ENCODE data around the gene NDUFAF8.

Gene NDUFAF8

GRCh38 chr17:81238815-81239713, at the start of gene NDUFAF8, which contains the start of gene TEPSIN:
Gene NDUFAF8 (plus strand): TSS chr17:81239318. CDS start chr17:81239364, 46 bp downstream.
Gene TEPSIN (minus strand): TSS chr17:81239055. CDS start chr17:81239033, 22 bp downstream.
- peak; percentile 97 for DNase-seq

DNA sequence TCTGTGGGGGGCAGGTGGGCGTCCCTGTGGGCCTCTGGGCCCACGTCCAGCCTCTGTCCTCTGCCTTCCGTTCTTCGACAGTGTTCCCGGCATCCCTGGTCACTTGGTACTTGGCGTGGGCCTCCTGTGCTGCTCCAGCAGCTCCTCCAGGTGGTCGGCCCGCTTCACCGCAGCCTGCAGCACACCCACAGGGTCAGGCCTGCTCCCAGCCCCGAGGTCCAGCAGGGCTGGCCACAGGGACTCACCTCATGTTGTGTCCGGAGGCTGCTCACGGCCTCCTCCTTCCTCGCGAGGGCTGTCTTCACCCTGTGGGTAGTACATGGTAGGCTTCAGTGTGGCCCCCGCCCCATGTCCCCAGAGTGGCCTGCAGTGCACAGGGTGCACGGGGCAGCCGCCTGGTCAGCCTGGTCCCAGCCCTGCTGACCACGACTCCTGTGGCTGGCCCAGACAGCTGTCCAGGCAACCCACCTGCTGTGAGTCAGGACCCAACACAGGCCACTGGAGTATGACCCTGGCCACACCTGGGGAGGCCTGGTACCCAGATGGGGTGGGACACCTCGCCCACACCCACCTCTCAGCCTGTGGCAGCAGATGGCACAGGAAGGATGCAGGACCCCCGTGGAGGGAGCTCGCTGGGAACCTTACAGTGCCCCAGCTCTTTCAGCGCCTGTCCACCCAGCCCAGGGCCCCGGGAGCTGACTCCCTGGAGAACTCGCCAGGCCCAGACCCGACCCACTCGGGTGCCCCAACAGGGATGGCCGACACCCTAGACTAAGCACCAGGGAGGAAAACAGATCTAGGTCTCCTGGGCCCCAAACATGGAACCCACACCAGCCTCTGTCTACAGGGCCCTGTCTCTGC, 49.2 kb upstream of the NDUFAF8 start:
- DNase-seq = no peak

DNA sequence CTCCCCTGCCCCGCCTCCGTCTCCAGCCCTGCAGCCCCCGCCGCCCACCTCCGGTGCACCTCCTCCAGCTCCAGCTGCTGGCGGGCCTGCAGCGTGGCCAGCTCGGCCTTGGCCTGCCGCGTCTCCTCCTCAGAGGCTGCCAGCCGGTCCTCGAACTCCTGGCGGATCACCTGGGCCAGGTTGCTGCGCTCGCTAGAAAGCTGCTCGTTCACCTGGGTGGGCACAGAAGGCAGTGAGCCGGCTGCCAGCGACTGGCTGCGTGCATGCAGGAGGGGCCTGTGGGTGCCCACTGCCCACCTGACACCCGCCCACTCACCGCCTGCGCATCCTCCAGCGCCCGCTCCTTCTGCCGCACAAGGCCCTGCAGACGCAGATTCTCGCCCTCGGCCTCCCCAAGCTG, 48.5 kb upstream of the NDUFAF8 start:
- no peak for DNase-seq

- no peak for DNase-seq
These were observed 48.0 kb upstream of the NDUFAF8 start for GRCh38 chr17:81191116-81191515.

- DNase-seq = no peak
These were observed 47.5 kb upstream of the NDUFAF8 start for GRCh38 chr17:81191646-81192045.

- DNase-seq = no peak
These were observed 46.6 kb upstream of the NDUFAF8 start for GRCh38 chr17:81192386-81193050.

- no peak for DNase-seq
These were observed 46.1 kb upstream of the NDUFAF8 start for GRCh38 chr17:81193051-81193410.

DNA sequence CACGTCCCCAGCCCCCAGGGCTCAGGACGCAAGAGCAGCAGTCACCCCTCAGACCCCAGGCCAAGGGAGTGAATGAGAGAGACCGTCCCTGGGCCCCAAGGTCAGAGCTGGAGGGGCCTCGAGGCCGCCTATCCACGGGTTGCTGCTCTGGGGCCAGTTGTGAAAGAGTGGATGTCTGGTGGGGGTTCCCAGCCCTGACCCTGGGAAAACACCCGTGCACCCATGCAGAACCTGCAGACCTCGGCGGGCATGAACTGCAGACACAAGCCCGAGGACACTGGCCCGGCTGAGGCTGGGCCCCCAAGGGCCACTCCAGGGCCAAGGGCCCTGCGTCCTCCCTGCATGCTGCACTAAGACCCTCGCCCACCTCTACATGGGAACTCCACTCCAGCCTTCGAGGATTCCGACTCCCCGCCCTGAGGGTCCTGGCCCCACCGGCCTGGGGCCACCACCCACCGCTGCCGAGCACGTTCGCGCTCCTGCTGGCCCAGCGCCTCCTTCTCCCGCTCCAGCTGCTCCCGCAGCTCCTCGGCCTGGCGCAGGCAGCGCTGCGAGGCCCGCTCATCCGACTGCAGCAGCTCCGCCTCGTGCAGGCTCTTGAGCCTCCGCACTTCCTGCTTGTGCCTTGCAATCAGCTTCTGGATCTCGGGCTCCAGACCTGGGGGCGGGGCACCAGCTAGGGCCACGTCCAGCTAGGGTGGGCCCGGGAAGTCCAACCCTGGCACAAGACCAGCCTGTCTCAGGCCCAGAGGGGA, 45.5 kb upstream of the NDUFAF8 start:
- DNase-seq = no peak

DNA sequence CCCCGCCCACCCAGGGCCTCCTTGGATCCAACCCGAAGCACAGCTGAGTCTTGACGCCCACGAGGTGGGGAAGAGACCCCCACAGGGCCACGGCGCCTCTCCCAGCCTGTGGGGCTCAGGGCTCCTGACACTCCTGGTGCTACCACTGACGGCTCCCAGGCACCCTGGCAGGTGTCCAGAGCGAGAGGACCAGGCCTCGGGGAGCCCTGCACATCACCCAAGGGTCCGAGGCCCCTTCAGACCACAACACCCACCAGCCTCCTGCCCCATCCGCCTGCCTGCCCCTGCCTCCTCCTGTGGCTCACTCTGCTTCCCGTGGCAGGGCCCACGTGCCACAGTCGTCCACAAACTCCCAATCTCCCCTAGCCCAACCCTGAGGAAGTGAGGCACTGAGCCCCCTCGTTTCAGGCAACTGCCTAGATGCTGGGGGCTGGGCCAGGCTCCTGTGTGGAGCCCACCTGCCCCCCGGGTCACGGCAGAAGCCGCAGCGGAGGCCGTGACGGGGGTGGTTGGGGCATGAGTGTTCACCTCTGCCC, 44.8 kb upstream of the NDUFAF8 start:
- DNase-seq = no peak

- no peak for DNase-seq
These were observed 43.9 kb upstream of the NDUFAF8 start for GRCh38 chr17:81194941-81195901.

DNA sequence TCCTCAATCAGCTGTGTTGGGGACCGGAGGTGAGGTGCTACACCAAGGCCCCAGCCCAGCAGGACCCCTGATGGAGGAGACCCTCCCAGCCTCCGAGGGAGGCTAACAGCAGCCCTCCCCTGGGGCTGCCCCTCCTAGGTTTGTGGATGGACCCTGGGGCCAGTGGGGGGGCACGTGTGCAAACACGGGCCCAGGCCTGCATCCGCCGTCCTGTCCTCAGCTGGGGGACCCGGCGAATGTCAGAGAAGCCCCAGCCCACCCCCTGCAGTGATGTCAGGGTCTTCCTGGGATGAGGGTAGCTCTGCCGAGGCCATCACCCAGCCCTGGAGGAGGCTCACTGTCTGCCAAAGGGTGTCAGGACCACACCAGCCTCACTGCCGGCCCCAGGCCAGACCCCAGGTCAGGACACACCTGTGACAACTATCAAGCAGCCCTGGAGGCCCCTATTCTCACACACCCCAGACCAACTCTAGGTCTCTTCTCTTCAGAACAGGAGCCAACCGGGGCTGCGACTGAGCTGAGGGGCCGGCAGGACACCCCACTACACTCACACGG, 43.1 kb upstream of the NDUFAF8 start:
- DNase-seq = no peak

GRCh38 chr17:81196505-81197408, 42.4 kb upstream of the NDUFAF8 start:
- DNase-seq = no peak

DNA sequence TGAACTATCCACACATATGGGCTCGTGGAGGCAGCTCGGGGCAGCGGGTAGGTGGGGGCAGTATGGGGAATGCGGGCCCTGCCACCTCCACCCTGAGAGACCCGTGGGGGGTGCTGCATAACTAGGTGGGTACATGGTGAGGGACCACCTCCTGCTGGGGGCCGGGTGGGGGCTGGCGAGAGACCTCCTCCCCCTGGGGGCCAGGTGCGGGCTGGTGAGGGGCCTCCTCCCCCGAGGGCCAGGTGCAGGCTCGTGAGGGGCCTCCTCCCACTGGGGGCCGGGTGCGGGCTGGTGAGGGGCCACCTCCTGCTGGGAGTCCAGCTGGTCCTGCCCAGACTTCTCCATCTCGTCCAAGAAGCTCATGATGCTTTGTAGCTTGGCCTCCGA, 41.7 kb upstream of the NDUFAF8 start:
- DNase-seq = no peak

- no peak for DNase-seq
These were observed 41.2 kb upstream of the NDUFAF8 start for GRCh38 chr17:81197831-81198490.

DNA sequence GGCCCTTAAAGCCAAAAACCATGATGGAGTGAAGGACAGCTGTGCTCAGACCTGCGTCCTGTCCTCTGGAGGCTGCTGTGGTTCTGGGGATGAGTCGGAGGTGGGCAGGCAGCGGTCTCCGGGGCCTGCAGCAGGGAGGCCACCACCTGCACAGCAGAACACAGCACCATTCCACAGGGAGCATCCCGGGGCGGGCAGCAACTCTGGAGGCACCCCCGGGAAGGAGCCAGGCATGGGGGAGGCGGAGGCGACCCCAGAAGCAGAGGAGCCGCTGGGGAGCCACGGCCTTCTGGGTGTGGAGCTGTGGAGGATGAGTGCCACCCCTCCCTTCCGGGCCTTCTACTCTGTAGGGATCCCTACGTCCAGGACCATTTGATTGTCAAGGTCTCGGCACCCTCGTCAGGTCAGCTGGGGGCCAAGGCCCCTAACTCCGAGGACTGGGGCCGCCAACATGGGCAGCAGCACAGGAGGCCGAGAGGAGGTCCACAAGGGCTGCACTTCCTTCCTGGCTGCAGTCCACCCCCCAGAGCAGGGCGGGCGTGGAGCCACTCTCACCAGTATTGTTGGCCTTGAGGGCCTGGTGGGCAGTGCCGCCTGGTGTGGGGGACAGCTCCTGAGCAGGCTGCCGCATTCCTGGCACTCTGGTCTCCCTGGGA, 40.2 kb upstream of the NDUFAF8 start:
- DNase-seq = no peak

- no peak for DNase-seq
These were observed 39.7 kb upstream of the NDUFAF8 start for GRCh38 chr17:81199482-81199830.

GRCh38 chr17:81200201-81200600, 38.9 kb upstream of the NDUFAF8 start:
- DNase-seq = no peak
